PC-3 (cell line): Measurements from ENCODE around the gene OCA2. TPM values are rescaled to one million over a fixed set of nuclear protein-coding genes. Genes with fewer than 3 reads are reported as not detected.

ENCODE experiments used
- ATAC-seq: fragments of 200-7000 bp; cut with Tn5 transposase; 2 replicates; pipeline ENCODE4 v1.9.1; 2020; ENCODE audit warnings: mild to moderate bottlenecking, moderate library complexity
- BruUV-seq: library from RNA; stranded (reverse); fragments of 400-500 nt; replicated peaks from 2 replicates; lab custom pipeline; 2021; lab: Mats Ljungman, UMichigan
- CTCF ChIA-PET: fragments of 300-600 bp; sonication (Branson Sonifier 250); formaldehyde crosslinking; loops from one replicate; lab custom pipeline; 2022; ENCODE audit warnings: antibody characterized with exemption; lab: Charles Lee
- POLR2A ChIA-PET: fragments of 300-600 bp; sonication (Branson Sonifier 250); formaldehyde crosslinking; loops from one replicate; lab custom pipeline; 2022; ENCODE audit warnings: antibody characterized with exemption; ENCODE audit not compliant: unreplicated experiment; lab: Charles Lee
- DNase-seq: peaks from one replicate; pipeline ENCODE4 v3.0.0-alpha.2; 2015
- H2AFZ ChIP-seq: fragments of 300-600 bp; sonication (generic); 2 replicates; pipeline ENCODE4 v1.6.0; 2016; ENCODE audit warnings: antibody characterized with exemption, low read length
- H3F3A ChIP-seq: fragments of 300-600 bp; sonication (generic); one replicate; pipeline ENCODE4 v1.6.0; 2017; ENCODE audit warnings: antibody characterized with exemption, low read length, control low read depth, mild to moderate bottlenecking; ENCODE audit not compliant: unreplicated experiment
- H3K27ac ChIP-seq: fragments of 300-600 bp; sonication (generic); 2 replicates; pipeline ENCODE4 v1.5.1; 2016; ENCODE audit warnings: mild to moderate bottlenecking, low read length
- H3K27me3 ChIP-seq: fragments of 300-600 bp; sonication (generic); 2 replicates; pipeline ENCODE4 v1.6.1; 2016; ENCODE audit warnings: low read length, mixed read lengths
- H3K36me3 ChIP-seq: fragments of 300-600 bp; sonication (generic); 2 replicates; pipeline ENCODE4 v1.6.1; 2016; ENCODE audit warnings: low read depth, mixed run types, low read length, mixed read lengths
- H3K4me1 ChIP-seq: fragments of 300-600 bp; sonication (generic); 2 replicates; pipeline ENCODE4 v1.5.1; 2016; ENCODE audit warnings: low read length; ENCODE audit not compliant: insufficient read depth
- H3K4me2 ChIP-seq: fragments of 300-600 bp; sonication (generic); 2 replicates; pipeline ENCODE4 v1.6.0; 2016; ENCODE audit warnings: low read length
- H3K4me3 ChIP-seq: fragments of 300-600 bp; sonication (generic); 2 replicates; pipeline ENCODE4 v1.5.1; 2016; ENCODE audit warnings: mild to moderate bottlenecking, low read length, mixed read lengths
- H3K79me2 ChIP-seq: fragments of 300-600 bp; sonication (generic); 2 replicates; pipeline ENCODE4 v1.6.1; 2017; ENCODE audit warnings: low read length, mixed read lengths
- H3K9ac ChIP-seq: fragments of 300-600 bp; sonication (generic); 2 replicates; pipeline ENCODE4 v1.6.0; 2016; ENCODE audit warnings: mild to moderate bottlenecking, low read length
- H3K9me2 ChIP-seq: fragments of 300-600 bp; sonication (generic); replicated peaks from 2 replicates; pipeline ENCODE4 v1.6.1; 2016; ENCODE audit warnings: mixed run types, low read length, mixed read lengths
- H3K9me3 ChIP-seq: fragments of 300-600 bp; sonication (generic); 2 replicates; pipeline ENCODE4 v1.6.1; 2016; ENCODE audit warnings: low read length, mixed read lengths
- H4K20me1 ChIP-seq: fragments of 300-600 bp; sonication (generic); 2 replicates; pipeline ENCODE4 v1.6.1; 2016; ENCODE audit warnings: low read length, mixed read lengths
- CTCF ChIP-seq: fragments of 300-600 bp; sonication (generic); conservative IDR thresholded peaks from 2 replicates; pipeline ENCODE4 v1.5.1; 2017; ENCODE audit warnings: antibody characterized with exemption, low read depth, mild to moderate bottlenecking, low read length
- EZH2 ChIP-seq: fragments of 300-600 bp; sonication (generic); IDR thresholded peaks from one replicate; pipeline ENCODE4 v1.6.1; 2017; ENCODE audit warnings: antibody characterized with exemption, mild to moderate bottlenecking, low read length; ENCODE audit not compliant: unreplicated experiment
- EZH2phosphoT487 ChIP-seq: fragments of 300-600 bp; sonication (generic); IDR thresholded peaks from 2 replicates; pipeline ENCODE4 v1.6.1; 2018; ENCODE audit warnings: mild to moderate bottlenecking, antibody characterized with exemption, low read length, borderline replicate concordance
- intact Hi-C: fragments of 100-400 bp; cut with micrococcal nuclease; formaldehyde crosslinking; loops from 2 replicates; pipeline ENCODE4 v1.9.0; 2023
- total RNA-seq: library from RNA; depleted of rRNA; stranded (reverse); fragments of >200 nt; gene quantifications from 2 replicates; pipeline ENCODE4 v1.2.3, GENCODE V29; 2014

OCA2 gene
- total RNA-seq, 1 experiment from 2014 or later: not detected

GRCh38 chr15:27871078-27871901 lies 227.8 kb downstream of the OCA2 start:
- CTCF ChIA-PET: no interaction called here
- no peak for TF ChIP-seq EZH2phosphoT487
- TF ChIP-seq CTCF: no peak
- no peak for TF ChIP-seq EZH2
- Histone ChIP-seq H3K4me1 (no peaks in the 10 kb centered on the region), H3K9me2 (no peaks in the 10 kb centered on the region), H3K27me3 (no peaks in the 10 kb centered on the region), H3K27ac (no peak overlapping the region), H3K79me2 (no peaks in the 10 kb centered on the region), H4K20me1 (no peaks in the 10 kb centered on the region), H2AFZ (no peak overlapping the region), H3K4me3 (no peak overlapping the region), H3F3A (no peaks in the 10 kb centered on the region), H3K36me3 (no peaks in the 10 kb centered on the region), H3K9me3 (peaks cover 15% of the 10 kb centered on the region; the same call in 1 of the 2 replicates), H3K9ac (no peak overlapping the region), H3K4me2 (no peak overlapping the region)
- ATAC-seq (no peak), DNase-seq (no peak)
- BruUV-seq: no TSS peak
- POLR2A ChIA-PET: no interaction called here
- intact Hi-C loops: no loop called here

DNA sequence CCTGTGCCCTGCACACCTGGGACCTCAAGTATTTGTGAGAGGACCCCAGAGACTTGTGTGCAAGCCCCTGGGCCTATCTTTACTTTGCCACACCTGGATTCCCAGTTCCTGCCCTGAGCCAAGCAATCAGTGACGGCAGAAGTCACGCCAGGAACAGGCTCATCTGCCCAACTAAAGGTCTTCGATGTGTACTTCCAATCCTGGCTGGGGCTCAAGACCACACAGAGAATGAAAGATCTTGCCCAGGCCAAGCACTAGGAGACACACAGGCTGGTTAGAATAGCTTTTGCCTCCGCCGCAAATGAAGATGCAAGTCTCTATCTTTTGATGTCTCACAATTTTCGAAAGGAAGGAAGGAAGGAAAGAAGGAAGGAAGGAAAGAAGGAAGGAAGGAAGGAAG lies 228.8 kb downstream of the OCA2 start:
- H3K27me3 ChIP-seq: no peaks in the 10 kb centered on the region
- H3K9me3 ChIP-seq: peaks cover 15% of the 10 kb centered on the region; the same call in 1 of the 2 replicates
- TF ChIP-seq EZH2phosphoT487: no peak
- no peak for TF ChIP-seq CTCF
- no peak for TF ChIP-seq EZH2
- no peaks in the 10 kb centered on the region for H4K20me1 ChIP-seq
- ChIA-PET CTCF (no interaction called here), POLR2A (no interaction called here)
- no peaks in the 10 kb centered on the region for H3K79me2 ChIP-seq
- H3K4me2 ChIP-seq: no peak overlapping the region
- no TSS peak for BruUV-seq
- no peak overlapping the region for H2AFZ ChIP-seq
- H3K4me3 ChIP-seq: no peak overlapping the region
- no peak overlapping the region for H3K9ac ChIP-seq
- H3K27ac ChIP-seq: no peak overlapping the region
- ATAC-seq: no peak
- intact Hi-C loops: no loop called here
- H3K4me1 ChIP-seq: no peaks in the 10 kb centered on the region
- H3K9me2 ChIP-seq: no peaks in the 10 kb centered on the region
- no peaks in the 10 kb centered on the region for H3K36me3 ChIP-seq
- no peaks in the 10 kb centered on the region for H3F3A ChIP-seq
- DNase-seq: no peak

DNA sequence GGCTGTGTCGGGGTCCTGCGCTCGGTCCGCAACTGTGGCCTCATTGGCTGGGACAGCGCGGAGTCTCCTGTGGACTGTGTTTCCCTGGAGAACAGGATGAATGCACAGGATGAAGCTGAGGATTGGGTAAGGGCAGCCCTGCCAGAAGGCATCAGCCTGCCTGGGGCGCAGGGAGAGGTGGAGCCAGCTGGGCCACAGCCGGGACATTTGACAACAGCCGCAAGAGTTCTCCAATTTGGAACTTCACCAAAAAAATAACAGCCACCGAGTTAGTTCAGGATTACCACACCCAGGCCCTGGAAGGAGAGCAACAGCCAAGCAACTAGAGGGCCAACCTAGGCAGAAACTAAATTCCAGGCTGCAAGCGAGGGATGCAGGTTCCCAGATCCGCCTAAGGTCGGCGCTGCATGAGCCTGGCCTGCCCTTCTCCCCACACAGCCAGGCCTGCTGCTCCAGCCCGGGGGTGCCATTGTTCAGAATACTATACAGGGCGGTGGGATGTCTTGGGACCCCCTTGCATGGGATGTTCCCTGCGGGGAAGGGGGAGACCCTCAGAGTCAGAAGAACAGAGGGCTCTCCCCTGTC lies 229.3 kb downstream of the OCA2 start:
- CTCF ChIA-PET: no interaction called here
- POLR2A ChIA-PET: no interaction called here
- Histone ChIP-seq H3K36me3 (no peaks in the 10 kb centered on the region), H4K20me1 (no peaks in the 10 kb centered on the region), H3K9ac (no peak overlapping the region), H3F3A (no peaks in the 10 kb centered on the region), H3K9me3 (peaks cover 15% of the 10 kb centered on the region), H2AFZ (no peak overlapping the region), H3K4me2 (no peak overlapping the region), H3K27me3 (no peaks in the 10 kb centered on the region), H3K27ac (no peak overlapping the region), H3K79me2 (no peaks in the 10 kb centered on the region), H3K4me3 (no peak overlapping the region), H3K9me2 (no peaks in the 10 kb centered on the region), H3K4me1 (no peaks in the 10 kb centered on the region)
- DNase-seq (no peak), ATAC-seq (no peak)
- TF ChIP-seq CTCF: no peak
- TF ChIP-seq EZH2phosphoT487: no peak
- TF ChIP-seq EZH2: no peak
- no TSS peak for BruUV-seq
- intact Hi-C loops: no loop called here
